Ramos (cell line): ENCODE results near the gene BDH1.
"Not testable (repeated sequence)": the region's sequence is repeated elsewhere in the genome, so short reads cannot be mapped to it uniquely, and the experiment has no call there.

Source experiments
- in situ Hi-C: fragments of 300-500 bp; cut with MboI; formaldehyde crosslinking; loops from one replicate; pipeline ENCODE4 v1.14.3; 2022; ENCODE audit warnings: low sequenced_read_pairs; ENCODE audit not compliant: unreplicated experiment

Gene BDH1

GRCh38 chr3:197580253-197580691 is 24.5 kb upstream of the BDH1 start:
- in situ Hi-C loops: no loop called here

GRCh38 chr3:197578376-197578775 is 22.6 kb upstream of the BDH1 start:
- in situ Hi-C loops: no loop called here

GRCh38 chr3:197577366-197578074 is 21.8 kb upstream of the BDH1 start:
- in situ Hi-C loops: no loop called here

- in situ Hi-C loops: no loop called here
Measured at GRCh38 chr3:197576838-197577237, 21.1 kb upstream of the BDH1 start.

- in situ Hi-C loops: no loop called here
Measured at GRCh38 chr3:197575362-197575761, 19.6 kb upstream of the BDH1 start.

GRCh38 chr3:197574396-197574991 is 18.7 kb upstream of the BDH1 start:
- in situ Hi-C loops: not testable (repeated sequence)

- in situ Hi-C loops: no loop called here
Measured at GRCh38 chr3:197573048-197573767, 17.4 kb upstream of the BDH1 start.

GRCh38 chr3:197571880-197572172 is 16.1 kb upstream of the BDH1 start:
- in situ Hi-C loops: not testable (repeated sequence)

GRCh38 chr3:197571074-197571879 is 15.5 kb upstream of the BDH1 start:
- in situ Hi-C loops: not testable (repeated sequence)

- in situ Hi-C loops: not testable (repeated sequence)
Measured at GRCh38 chr3:197569433-197569832, 13.7 kb upstream of the BDH1 start.

- in situ Hi-C loops: no loop called here
Measured at GRCh38 chr3:197567904-197568681, 12.3 kb upstream of the BDH1 start.

- in situ Hi-C loops: not testable (repeated sequence)
Measured at GRCh38 chr3:197566155-197566554, 10.4 kb upstream of the BDH1 start.

GRCh38 chr3:197564097-197564843 is 8.5 kb upstream of the BDH1 start:
- in situ Hi-C loops: no loop called here

- in situ Hi-C loops: no loop called here
Measured at GRCh38 chr3:197562398-197563251, 6.9 kb upstream of the BDH1 start.

- in situ Hi-C loops: no loop called here
Measured at GRCh38 chr3:197561926-197562325, 6.2 kb upstream of the BDH1 start.

GRCh38 chr3:197559651-197560050 is 3.9 kb upstream of the BDH1 start:
- in situ Hi-C loops: no loop called here

- in situ Hi-C loops: no loop called here
Measured at GRCh38 chr3:197554562-197555280, 1.0 kb downstream of the BDH1 start.

GRCh38 chr3:197554196-197554561 is 1.6 kb downstream of the BDH1 start:
- in situ Hi-C loops: no loop called here
